ENCODE results near the gene MMS22L.

MMS22L gene

DNA sequence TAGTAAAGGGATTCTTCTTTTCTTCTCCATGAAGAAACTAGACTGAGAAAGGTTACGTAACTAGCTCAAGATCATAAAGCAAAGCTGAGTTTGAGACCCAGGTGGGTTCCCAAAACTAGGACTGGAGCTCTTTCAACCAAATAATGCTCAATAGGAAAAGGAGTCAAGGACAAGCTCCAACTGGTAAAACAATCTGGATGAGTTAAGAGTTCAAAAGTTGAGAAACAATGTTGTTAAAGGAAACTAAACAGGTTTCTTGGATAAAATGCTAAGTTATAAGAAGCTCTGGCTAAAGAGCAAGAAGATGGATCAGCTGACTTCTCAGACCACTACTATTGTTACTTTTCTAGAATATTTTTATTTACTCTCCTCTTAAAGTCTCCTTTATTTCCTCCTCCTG, 137.3 kb downstream of the MMS22L start:
- DNase-seq (ENCODE audit: low read depth) = no peak

DNA sequence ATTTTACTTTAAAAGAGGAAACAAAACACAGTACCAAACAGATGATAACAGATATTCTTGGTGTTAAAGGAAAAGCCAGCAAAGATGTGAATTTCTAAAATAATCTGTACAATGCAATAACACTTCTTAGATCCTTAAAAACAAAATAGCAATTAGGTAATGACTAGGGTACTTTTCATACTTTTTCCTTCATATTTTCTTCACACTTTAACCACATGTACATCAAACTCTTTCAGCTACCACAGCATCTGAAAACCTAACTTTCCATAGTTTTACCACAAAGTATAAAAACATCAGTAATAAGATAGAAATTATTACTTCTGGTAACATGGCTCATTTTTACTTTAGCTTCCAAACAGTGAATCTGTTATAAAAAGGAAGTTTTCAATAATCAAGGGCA, 141.3 kb downstream of the MMS22L start:
- no peak for DNase-seq (ENCODE audit: low read depth)

DNA sequence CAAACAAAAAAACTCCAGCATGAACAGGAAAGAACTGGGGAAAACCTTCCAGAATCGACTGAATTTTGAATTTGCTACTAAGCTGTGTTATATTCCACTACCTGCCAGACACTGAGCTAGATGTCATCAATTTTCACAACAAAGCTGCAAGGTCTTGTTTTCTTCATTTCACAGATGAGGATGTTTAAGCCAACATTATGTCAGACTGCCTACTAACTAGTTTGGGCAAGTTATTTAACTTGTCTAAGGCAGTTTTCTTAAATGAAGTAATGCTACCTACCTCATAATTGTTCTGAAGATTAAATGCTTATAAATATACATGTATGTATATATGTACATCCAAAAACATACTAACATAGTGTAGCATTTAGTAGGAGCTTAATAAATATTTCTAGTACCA, 144.4 kb downstream of the MMS22L start:
- no peak for DNase-seq (ENCODE audit: low read depth)

DNA sequence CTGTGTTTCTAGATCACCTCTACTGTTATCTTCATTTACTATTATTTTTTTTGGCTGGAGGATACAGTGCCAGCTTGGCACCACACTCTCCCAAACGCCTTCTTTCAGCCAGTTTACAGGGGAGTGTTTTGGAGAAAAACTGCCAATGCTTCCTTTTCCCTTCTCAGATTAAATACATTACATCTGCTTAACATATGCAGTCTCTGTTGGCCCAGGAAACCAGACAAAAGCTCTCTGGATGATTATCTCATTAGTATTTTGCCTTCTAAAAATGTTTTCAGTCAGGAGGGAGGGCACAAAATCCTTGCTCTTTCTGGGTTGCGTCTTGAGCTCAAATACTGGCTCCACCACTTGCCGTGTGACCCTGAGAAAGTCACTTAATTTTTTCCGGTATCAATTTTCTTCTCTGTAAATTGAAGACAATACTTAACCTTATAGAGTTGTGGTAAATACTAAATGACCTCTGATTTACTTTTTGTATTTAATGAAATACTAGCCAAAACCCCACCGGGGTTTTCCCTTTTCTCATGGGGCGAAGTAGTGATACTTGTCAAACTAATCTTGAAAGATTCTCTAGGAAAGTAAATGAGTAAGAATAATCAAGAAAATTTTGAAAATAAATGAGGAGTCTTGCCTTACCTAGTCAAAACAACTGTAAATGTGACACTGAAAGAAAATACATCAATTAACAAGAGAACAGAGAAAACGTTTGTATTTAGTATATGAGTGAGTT, 146.2 kb downstream of the MMS22L start:
- DNase-seq (ENCODE audit: low read depth) = no peak

DNA sequence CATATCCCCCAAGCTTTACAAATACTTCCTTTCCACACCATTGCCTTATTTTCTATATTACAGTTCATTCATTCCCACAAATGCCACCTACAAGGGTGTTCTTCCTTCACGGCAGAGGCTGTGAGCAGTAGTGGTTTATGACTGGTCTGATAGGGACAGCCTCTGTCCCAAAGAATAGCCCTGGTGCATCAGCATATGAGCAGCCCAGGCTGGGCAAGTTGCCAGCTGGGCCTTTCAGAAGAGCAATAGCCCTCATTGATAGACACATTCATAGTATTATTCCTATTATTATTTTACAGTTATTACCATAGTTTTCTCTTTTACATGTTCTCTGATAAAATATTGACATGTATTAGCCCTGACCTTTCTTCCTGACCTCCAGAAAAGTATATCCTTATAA, 149.9 kb downstream of the MMS22L start:
- no peak for DNase-seq (ENCODE audit: low read depth)

DNA sequence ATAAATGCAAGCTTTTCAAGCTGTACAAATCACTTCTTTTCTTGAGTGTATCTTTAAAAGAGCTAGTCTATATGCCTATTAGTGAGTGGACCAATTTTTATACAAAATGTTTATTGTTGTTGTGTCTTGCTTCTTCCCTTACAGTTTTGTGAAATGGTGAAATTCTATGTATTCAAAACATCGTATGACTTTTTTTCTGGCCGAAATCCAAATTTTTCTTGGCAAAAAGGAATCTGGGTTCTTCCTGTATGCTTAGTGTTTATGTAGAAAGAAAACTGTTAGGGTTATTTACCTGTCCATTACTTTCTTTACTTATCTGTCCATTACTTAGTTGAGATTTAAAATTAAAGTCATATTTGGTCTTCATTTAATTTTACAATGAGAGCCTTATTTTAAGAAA, 153.9 kb downstream of the MMS22L start:
- DNase-seq (ENCODE audit: low read depth) = no peak

DNA sequence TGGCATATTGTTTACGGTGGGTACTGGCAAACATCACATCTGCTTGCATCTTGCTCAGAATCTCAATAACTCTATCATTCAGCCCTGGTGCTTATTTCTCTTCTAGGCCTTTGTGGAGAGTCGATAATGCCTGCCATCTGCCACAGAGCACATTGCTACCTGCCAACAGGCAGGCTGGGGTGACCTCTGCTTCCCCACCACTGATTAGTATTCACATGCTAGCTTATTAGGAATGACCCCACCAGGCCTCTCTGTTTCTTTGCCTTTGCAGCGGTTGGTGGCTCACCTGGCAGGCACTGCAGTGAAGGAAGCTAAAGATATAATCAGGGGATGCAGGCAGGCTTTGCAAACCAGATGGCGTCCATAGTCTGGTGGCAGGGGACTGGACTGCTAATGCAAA, 154.5 kb downstream of the MMS22L start:
- no peak for DNase-seq (ENCODE audit: low read depth)

DNA sequence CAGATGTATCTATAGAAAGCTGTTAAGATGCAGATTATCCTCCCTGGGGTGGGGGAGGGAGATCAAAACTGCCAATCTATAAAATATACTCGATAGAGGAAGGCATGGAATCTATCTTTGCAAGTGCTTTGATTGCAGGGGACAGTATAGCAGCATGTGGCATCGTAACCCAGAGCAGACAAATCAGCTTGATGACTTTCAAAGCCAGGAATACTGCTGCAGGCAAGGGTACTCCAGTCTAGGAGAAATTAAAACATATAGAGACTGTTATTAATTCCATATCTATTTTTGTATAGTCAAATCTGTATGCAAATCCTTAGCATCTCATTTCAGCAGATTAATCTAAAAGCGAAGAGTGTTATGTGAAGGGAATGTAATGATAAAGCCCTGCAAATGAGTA, 159.4 kb downstream of the MMS22L start:
- DNase-seq (ENCODE audit: low read depth) = no peak

DNA sequence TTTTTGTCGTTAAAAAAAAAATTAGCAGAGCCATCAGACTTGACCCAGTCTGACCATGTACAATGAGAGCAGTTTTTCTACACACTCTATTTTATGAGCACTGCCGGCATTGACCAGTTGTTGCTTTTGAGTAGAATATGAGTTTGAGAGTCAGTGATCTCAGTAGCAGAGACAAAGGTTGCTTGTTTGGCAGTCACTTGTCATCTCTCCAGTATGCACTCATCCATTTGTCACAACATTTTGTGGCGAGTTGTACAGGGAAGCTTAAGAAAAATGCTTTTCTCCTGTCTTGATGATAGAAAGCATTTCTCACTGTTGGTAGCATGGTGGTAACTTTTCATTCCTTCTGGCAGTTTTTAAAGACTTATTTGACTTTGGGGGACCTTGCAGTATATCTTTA, 159.9 kb downstream of the MMS22L start:
- no peak for DNase-seq (ENCODE audit: low read depth)

DNA sequence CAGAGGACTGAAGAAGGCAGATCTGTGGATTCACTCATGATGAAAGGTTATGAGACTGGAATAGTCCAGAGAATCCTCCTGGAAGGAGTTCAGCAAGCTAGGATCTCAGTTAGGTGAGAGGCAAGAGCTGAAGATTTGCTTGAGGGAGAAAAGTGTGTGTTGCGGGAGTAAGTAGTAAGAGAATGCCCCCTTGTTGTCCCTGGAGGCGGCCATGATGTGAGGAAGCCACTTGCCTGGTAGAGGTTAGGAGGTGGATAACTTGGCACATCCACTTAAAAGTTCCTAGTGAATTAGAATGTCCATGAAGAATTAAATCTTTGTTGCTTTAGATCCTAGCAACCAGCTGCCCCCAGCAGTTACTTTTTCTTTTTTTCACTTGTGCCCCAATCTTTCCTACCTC, 162.5 kb downstream of the MMS22L start:
- DNase-seq (ENCODE audit: low read depth) = no peak

DNA sequence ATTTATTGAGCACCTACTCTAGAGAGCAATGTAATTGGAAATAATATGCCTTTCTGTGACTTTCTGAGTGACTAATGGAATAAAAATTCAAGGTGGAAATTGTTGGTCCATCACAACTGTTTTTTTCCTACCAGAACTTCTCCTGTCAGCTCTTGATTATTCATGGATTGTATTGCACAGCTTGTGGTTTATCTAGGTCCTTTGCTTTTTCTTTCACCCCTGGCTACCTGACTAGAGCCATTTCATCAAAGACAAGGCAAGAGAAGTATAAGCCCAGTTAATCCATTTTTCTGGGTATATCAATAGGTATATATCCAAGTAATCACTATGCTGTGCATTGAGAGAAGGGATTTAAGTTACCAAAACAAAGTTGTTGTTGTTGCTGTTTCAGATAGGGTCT, 168.4 kb downstream of the MMS22L start:
- no peak for DNase-seq (ENCODE audit: low read depth)

DNA sequence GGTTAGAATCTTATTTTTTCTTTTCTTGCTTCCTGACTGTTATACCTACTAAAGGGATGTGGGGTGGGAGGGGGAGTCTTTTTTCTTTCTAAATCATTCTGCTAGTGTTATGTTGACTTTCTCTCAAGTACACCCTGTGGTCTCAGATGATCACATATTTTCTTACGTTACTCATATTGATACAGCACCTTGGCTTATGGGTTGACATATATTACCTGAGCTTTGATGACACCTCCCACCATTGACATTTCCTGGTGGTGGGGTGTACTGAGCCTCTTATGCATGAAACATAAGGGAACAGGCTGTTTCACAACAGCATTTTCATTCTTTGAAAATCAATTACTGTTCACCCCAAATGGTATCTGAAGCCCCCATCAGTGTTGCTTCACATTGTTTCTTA, 169.8 kb downstream of the MMS22L start:
- no peak for DNase-seq (ENCODE audit: low read depth)

DNA sequence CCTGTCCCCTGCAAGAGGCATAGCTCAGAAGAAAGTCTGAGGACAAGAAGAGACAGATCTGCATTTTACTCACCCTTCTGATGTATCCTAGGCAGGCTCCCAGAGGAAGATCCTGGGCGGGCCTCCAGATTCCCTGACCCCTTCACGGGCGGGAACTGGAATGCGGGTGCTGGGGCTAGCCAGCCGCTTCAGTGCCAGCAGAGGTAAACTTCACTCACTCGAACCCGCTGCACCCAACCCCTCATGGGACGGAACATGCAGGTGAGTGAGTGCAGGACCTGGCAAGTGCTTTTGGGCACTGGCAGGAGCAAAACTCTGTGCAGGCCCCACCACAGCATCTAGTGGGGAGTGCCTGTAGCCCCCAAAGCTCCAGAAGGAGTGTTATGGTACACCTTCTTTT, 171.8 kb downstream of the MMS22L start:
- no peak for DNase-seq (ENCODE audit: low read depth)

DNA sequence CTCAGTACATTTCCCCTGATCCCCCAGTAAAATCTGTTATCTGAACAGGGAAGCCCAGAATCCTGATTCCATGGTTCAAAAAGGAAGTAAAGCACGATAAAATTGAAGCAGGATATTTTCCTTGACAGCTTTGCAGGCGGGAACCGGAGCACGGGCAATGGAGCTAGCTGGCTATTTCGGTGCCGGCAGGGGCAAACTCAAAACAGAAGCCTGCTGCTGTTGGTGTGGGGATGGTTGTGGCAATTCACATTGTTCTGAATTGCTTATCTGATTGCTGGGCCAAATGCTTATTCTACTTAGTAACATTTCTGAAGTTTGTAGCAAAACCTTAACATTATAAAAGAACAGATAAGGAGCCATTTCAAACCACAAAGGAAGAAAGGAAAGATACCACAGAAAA, 172.4 kb downstream of the MMS22L start:
- no peak for DNase-seq (ENCODE audit: low read depth)

DNA sequence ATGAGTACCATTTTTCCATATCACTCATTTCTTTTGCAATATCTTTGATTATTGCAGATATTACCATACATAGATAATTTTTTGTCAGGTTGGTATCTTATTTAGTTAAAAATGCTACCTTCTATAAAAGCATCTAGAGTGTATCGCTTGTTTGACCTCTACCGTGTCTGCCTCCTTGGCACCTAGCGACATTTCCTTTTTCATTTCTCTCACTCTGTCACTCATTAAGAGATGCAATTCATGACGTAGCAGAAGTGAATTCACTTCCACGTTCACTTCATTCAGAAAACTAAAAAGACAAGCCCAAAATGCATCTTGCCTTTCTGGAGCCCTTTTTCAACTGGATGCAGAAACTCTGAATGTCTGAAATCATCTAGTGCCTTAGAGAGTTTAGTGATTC, 172.9 kb downstream of the MMS22L start:
- DNase-seq (ENCODE audit: low read depth) = no peak

DNA sequence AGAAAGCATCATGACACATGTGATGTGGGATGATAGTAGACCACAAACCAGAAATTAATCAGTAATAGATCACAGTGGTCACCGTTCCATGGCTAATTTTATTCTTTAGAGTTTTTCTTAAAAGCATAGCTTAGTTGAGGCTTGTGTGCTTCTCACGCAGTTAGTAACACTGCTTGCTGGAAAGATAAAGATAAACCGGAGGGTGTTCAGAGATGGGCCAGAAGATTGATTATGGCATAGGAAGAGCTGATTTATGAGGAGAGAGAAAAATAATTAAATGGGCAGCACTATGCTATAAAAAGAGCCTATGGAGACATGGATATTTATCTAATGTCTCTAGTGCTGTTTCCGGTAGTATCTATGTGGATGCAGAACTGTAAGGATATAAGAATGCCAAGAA, 173.6 kb downstream of the MMS22L start:
- no peak for DNase-seq (ENCODE audit: low read depth)

DNA sequence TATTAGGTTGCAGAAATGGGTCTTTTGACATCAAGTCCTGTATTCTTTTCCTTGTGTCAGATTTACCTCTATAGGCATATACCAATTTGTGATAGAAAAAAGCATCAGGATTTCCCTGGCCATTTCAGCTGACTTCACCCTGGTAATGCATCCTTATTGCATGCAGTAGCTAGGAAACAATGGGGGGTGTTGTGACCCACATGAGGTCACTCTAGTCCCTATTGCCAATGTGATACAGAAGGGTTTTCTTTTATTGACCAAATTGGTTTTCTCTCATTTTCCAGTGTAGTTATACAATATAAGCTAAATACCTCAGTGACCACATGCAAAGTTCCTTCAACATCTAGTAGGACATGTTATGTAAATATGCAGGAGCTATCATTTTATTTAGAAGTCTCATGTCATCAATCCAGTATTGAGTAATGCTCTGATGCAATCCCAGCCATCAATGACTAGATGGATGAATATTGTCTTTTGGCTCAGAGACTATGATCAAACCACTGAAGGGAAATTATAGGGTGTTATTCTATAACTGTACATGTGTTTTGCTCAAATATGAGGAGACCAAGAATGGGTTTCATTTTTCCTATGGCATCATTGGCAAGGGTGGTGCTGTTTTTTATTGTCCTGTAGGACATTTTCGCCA, 180.7 kb downstream of the MMS22L start:
- DNase-seq (ENCODE audit: low read depth) = no peak

DNA sequence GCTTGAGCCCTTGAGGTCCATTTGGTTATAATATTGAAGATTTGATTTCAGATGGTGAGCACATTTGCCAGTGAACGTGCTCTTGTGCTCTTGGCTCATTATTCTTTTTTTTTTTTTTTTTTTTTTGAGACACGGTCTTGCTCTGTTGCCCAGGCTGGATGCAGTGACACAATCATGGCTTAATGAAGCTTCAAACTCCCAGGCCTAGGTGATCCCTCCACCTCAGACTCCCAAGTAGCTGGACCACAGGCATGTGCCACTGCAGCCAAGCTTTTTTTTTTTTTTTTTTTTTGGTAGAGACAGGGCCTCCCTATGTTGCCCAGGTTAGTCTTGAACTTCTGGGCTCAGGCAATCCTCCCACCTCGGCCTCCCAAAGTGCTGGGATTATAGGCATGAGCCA, 182.3 kb downstream of the MMS22L start:
- DNase-seq (ENCODE audit: low read depth) = no peak

DNA sequence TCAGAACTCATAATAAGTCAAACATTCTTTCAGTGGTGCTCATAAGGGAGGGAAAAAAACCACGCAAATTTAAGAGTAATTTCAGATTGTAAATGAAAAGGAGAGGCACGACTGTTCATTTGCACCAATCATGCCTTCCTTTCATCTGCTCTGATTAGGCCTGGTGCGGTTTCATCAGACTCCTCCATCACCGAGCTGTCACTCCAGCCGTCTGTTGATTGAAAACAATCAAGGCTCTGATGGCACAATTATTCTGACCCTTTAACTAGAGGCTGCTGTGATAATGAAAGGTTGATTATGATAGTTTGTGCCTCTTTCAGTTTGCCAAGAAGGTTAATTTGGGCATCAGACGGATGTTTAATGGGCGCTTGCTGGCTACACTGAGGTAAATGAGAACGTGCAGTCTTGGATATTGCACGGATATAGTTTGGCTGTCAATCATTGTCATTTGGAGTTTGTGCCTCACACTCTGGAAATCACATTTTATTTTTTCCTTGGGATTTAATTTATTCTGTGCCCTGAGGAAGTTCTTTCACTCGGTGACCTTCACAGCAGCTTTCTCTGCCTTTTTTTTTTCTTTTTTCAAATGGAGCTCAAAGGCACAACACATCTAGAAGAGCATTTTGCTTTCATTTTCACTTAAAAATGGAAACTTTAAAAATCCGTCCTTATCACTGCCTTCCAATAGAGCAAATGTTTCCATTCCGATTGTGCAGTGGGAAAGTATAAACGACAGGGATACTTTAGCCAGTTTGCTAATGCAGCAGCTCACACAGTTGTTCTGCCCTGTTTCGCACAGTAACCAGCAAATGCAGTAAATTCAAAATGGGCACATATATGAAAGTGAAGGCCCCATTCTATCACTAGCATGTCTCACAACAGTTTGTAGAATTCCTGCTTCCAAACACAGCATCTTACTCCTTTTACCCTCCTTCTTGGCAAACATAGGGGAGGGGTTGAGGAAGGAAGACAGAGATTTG, 185.7 kb downstream of the MMS22L start:
- no peak for DNase-seq (ENCODE audit: low read depth)

DNA sequence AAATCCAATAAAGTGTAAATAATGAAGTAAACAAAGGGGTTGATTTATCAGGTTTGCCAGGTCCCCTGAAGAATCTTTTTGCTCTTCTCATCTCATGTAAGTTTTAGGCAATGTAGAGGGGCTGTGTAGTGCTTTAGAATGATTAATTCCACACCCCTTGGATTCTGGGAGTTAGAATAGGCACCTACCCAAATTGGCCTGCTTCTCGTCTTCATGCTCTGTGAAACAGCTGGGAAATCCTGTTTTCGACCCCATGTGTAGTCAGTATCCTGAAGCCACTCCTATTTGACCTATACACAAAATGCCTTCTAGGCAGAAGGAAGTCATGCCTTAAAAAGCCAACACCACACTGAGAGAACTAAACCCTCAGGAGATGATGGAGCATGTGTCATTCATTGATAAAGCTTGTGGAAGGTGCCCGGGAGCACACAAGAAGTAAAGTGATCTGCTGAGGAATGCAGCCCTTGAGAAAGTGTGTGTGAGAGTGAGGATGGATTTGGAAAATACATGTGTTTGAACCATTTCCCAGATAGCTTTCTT, 187.6 kb downstream of the MMS22L start:
- no peak for DNase-seq (ENCODE audit: low read depth)

DNA sequence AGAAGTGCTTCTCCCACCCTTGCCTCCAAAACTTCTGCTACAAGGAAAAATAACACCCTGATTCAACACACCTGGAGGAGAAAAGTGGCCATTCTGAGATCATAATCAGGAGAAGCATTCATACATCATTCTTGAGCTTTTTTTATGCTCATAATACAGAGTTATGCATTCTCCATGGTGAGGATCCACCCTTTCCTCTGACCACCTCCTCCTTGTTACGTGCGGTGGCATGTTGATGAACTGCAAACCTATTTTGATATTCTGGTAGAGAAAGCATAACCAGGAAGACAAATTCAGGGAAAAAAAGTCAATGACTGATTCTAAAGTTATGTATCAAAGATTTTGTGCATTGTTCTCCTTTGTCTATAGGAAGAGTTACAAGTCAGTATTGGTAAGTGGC, 188.6 kb downstream of the MMS22L start:
- DNase-seq (ENCODE audit: low read depth) = no peak

DNA sequence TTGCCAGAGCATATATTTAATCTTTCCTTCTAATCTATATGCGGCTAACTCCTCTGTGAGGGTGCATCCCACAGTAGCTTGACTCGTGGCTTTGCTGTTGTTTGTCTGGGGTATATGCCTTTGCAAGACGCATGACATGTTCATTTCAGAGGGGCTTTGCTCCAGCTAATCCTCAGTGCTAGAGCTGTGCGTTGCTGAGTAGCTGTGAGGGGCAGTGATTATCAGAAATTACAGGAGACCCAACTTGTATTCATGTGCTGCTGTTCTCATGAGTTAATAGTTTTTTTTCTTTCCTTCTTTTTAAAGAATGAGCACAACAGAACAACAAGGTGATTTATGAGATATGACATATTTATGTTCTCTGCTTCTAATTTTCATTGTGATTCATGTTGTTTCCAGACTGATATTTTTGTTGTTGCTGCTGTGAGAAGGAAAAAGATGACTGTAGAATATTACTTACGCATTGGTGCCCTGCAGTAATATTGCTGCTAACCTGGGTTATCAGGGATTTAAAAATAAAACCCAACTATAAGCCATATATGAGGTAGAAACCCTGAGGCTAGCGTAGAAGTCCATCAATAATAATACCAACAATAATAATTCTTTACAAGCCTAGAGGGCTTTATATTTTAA, 190.2 kb downstream of the MMS22L start:
- no peak for DNase-seq (ENCODE audit: low read depth)

Measured in stimulated activated CD8-positive, alpha-beta memory T cell treated with anti-CD3 and anti-CD28 coated beads, Interleukin-15, amount 100 ng/mL, for 1 hour (primary cell).